ENCODE measurements around the gene DNAH3.

GRCh38 chr16:20918486-20919239 lies 232.0 kb downstream of the DNAH3 start:
- no peak for TF ChIP-seq CTCF (IDR thresholded peaks at IDR 0.05 in 8 of 11, conservative IDR thresholded peaks at IDR 0.05 in 3 of 11)
- TF ChIP-seq POLR2A (IDR thresholded peaks at IDR 0.05): no peak
